Measurements from ENCODE around the gene LDAH. TPM values are rescaled to one million over a fixed set of nuclear protein-coding genes. Genes with fewer than 3 reads are reported as not detected.
"Not testable (repeated sequence)": the region's sequence is repeated elsewhere in the genome, so short reads cannot be mapped to it uniquely, and the experiment has no call there.

LDAH gene
- polyA plus RNA-seq, 2 of the 4 experiments (the other 2 are of a cell fraction) = 29.6 to 42.4 TPM

- TF ChIP-seq MAZ (IDR thresholded peaks at IDR 0.05; ENCODE audit: borderline replicate concordance, low read depth, low read length) (no peak), FOSL2 (IDR thresholded peaks at IDR 0.05) (no peak), FOSL2 (CRISPR knock-in tag; IDR thresholded peaks at IDR 0.05) (no peak), NFE2L2 (conservative IDR thresholded peaks at IDR 0.05; ENCODE audit: low read length) (no peak), JUNB (IDR thresholded peaks at IDR 0.05) (no peak), ZNF302 (CRISPR knock-in tag; IDR thresholded peaks at IDR 0.05) (no peak), GATA3 (IDR thresholded peaks at IDR 0.05; ENCODE audit: borderline replicate concordance) (no peak), FOXS1 (CRISPR knock-in tag; IDR thresholded peaks at IDR 0.05) (no peak), FOSB (CRISPR knock-in tag; IDR thresholded peaks at IDR 0.05) (no peak)
These were observed 26.5 kb downstream of the LDAH start (continued) for GRCh38 chr2:20796374-20796791.

- ATAC-seq; H3K4me2 ChIP-seq; H3K9me3 ChIP-seq; H3K27ac ChIP-seq; POLR2A ChIA-PET; H3K4me3 ChIP-seq; H3K4me1 ChIP-seq; FAIRE-seq; DNase-seq (ENCODE audit: low read depth in 1 of 2, low spot score in 1 of 2): not testable (repeated sequence)
- CTCF ChIA-PET = interaction anchor here (0.9 to 1.5 kb wide), 3 partner anchors 12 to 169 kb away, joined by 3 to 6 read pairs (median 5); no protein-coding TSS in a partner anchor
- 84% methylated on average over 3 of the region's 3 CpGs for WGBS (ENCODE audit: missing lambda C conversion rate)
These were observed 29.0 kb downstream of the LDAH start for GRCh38 chr2:20793944-20794343.

- 82% methylated on average over 3 of the region's 3 CpGs for WGBS (ENCODE audit: missing lambda C conversion rate)
- FAIRE-seq (no peak), DNase-seq (ENCODE audit: low read depth in 1 of 2, low spot score in 1 of 2) (peak; percentile 21), ATAC-seq (peak; percentile 64 to 84; a peak in 4 of 6 replicates)
- Histone ChIP-seq H3K27ac (no peak overlapping the region), H3K4me1 (no peaks in the 10 kb centered on the region), H3K4me3 (no peak overlapping the region), H3K4me2 (no peak overlapping the region), H3K9me3 (no peaks in the 10 kb centered on the region)
- ChIA-PET POLR2A (no interaction called here), CTCF (interaction anchor here (0.8 to 3.0 kb wide), 30 partner anchors 9 to 246 kb away, joined by 3 to 33 read pairs (median 4); no protein-coding TSS in a partner anchor)
- TF ChIP-seq NPAS2 (CRISPR knock-in tag; IDR thresholded peaks at IDR 0.05; ENCODE audit: borderline replicate concordance) (no peak), CEBPB (IDR thresholded peaks at IDR 0.05) (no peak), SMC3 (IDR thresholded peaks at IDR 0.05) (peak; percentile 41; the same call in 2 of the 3 replicates), CTCF (IDR thresholded peaks at IDR 0.05) (peak; percentile 79), RAD21 (conservative IDR thresholded peaks at IDR 0.05 in 1 of 2, IDR thresholded peaks at IDR 0.05 in 1 of 2) (peak; percentile 63 to 73), MAZ (IDR thresholded peaks at IDR 0.05; ENCODE audit: borderline replicate concordance, low read depth, low read length) (no peak), MAFK (IDR thresholded peaks at IDR 0.05; ENCODE audit: partially characterized antibody) (no peak), ZFP36 (IDR thresholded peaks at IDR 0.05; ENCODE audit: borderline replicate concordance, partially characterized antibody) (no peak)
These were observed 41.1 kb downstream of the LDAH start for GRCh38 chr2:20781656-20782265.

GRCh38 chr2:20771299-20771698, 51.6 kb downstream of the LDAH start:
- ChIA-PET CTCF (interaction anchor here (1.1 to 2.9 kb wide), 5 partner anchors 11 to 191 kb away, joined by 3 to 20 read pairs (median 5); no protein-coding TSS in a partner anchor), POLR2A (no interaction called here)
- DNase-seq (ENCODE audit: low read depth in 1 of 2, low spot score in 1 of 2) = no peak
- Histone ChIP-seq H3K4me3 (no peak overlapping the region), H3K4me1 (peaks cover 5% of the 10 kb centered on the region; the same call in 1 of the 3 replicates), H3K4me2 (no peak overlapping the region), H3K9me3 (no peaks in the 10 kb centered on the region), H3K27ac (no peak overlapping the region)
- peak; percentile 39 for FAIRE-seq
- ATAC-seq = no peak
- WGBS (ENCODE audit: missing lambda C conversion rate) = 79% methylated on average over 1 of the region's 1 CpG
- no peak for TF ChIP-seq RCOR1 (IDR thresholded peaks at IDR 0.05; ENCODE audit: low read depth, low read length)
- no peak for TF ChIP-seq GATA3 (IDR thresholded peaks at IDR 0.05; ENCODE audit: borderline replicate concordance)
- no peak for TF ChIP-seq E2F6 (IDR thresholded peaks at IDR 0.05; ENCODE audit: borderline replicate concordance, low read depth)
- no peak for TF ChIP-seq CBX2 (IDR thresholded peaks at IDR 0.05; ENCODE audit: borderline replicate concordance, low read depth)
- TF ChIP-seq ELK1 (IDR thresholded peaks at IDR 0.05; ENCODE audit: low read depth, low read length) = no peak
- TF ChIP-seq MAZ (IDR thresholded peaks at IDR 0.05; ENCODE audit: borderline replicate concordance, low read depth, low read length) = no peak
- TF ChIP-seq CTCF (IDR thresholded peaks at IDR 0.05) = no peak
- TF ChIP-seq MYC (IDR thresholded peaks at IDR 0.05; ENCODE audit: borderline replicate concordance, low read length) = no peak
- TF ChIP-seq EHMT2 (IDR thresholded peaks at IDR 0.05; ENCODE audit: low read depth) = no peak
- TF ChIP-seq JUN (IDR thresholded peaks at IDR 0.05) = no peak
- no peak for TF ChIP-seq HOXB5 (CRISPR knock-in tag; IDR thresholded peaks at IDR 0.05)
- no peak for TF ChIP-seq HDAC2 (IDR thresholded peaks at IDR 0.05)
- no peak for TF ChIP-seq SREBF2 (IDR thresholded peaks at IDR 0.05)
- TF ChIP-seq FOSL2 (IDR thresholded peaks at IDR 0.05) = no peak
- TF ChIP-seq FOSL2 (CRISPR knock-in tag; IDR thresholded peaks at IDR 0.05) = no peak

All from A549 (cell line).